PC-9 (cell line): ENCODE results near the gene ZBTB49.

ENCODE experiments used
- EZH2 ChIP-seq: fragments of 200-600 bp; sonication (generic); IDR thresholded peaks from 2 replicates; pipeline ENCODE4 v1.8.0; 2017; ENCODE audit warnings: antibody characterized with exemption, low read depth
- TF ChIP-seq, protein P1 (sequence below): fragments of 200-600 bp; sonication (generic); conservative IDR thresholded peaks from 2 replicates; pipeline ENCODE4 v1.6.1; 2017; ENCODE audit warnings: mixed run types, antibody characterized with exemption, mild to moderate bottlenecking, moderate library complexity

DNA sequence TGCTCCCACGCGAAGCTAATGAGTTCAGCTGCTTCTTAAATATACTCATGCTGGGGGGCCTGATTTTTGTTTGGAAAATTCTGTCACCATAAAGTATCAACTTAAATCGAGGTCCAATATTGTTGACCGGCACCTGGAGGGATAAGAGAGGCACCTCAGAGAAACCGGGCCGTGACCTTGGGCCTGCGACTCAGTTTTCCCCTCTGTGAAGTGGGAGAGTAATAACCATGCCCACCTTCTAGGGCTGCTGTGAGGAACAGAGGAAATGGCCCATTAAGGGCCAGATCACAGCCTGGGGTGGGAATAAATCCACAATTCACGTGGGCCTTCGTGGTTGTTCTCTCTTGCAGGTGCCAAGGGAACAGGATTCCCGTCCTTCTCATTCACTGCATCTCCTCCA, 39.4 kb downstream of the ZBTB49 start:
- TF ChIP-seq, protein P1, sequence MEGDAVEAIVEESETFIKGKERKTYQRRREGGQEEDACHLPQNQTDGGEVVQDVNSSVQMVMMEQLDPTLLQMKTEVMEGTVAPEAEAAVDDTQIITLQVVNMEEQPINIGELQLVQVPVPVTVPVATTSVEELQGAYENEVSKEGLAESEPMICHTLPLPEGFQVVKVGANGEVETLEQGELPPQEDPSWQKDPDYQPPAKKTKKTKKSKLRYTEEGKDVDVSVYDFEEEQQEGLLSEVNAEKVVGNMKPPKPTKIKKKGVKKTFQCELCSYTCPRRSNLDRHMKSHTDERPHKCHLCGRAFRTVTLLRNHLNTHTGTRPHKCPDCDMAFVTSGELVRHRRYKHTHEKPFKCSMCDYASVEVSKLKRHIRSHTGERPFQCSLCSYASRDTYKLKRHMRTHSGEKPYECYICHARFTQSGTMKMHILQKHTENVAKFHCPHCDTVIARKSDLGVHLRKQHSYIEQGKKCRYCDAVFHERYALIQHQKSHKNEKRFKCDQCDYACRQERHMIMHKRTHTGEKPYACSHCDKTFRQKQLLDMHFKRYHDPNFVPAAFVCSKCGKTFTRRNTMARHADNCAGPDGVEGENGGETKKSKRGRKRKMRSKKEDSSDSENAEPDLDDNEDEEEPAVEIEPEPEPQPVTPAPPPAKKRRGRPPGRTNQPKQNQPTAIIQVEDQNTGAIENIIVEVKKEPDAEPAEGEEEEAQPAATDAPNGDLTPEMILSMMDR: no peak
- no peak for TF ChIP-seq EZH2
